HG03097 (cell line): ENCODE measurements around the gene SCRN1.
"Not testable (repeated sequence)": the region's sequence is repeated elsewhere in the genome, so short reads cannot be mapped to it uniquely, and the experiment has no call there.

Experiments
- ATAC-seq: cut with Tn5 transposase; IDR thresholded peaks from one replicate; pipeline ENCODE4 v1.9.1; 2021; ENCODE audit not compliant: unreplicated experiment, low FRiP score

SCRN1 gene

DNA sequence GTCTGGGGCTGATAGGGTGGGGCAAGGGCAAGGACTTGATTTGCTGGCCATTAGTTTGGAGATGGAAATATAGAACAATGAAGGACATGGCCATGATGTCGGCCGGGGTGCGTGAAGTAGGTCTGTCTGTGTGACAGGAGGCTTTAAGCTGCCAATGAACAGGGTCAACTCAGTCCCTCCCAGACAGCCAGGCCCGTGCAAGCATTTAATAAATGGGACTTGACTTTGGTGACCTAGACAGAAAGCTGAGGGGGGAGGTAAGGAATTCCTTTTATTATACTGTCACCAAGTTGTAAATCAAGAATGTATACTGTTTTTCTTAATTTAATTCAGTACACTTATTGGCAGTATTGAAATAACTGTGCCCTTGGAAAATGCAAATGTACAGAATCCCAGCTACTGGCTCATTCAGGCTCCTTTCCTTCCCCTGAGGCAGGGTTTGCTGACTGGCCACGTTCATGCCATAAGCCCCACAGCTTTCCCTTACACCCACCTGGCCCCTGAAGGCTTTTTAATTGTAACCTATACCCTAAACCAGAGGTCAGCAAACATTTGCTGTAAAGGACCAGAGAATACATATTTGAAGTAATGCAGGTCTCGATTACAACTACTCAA, 96.1 kb downstream of the SCRN1 start:
- ATAC-seq, result no peak

- no peak for ATAC-seq
Observed at GRCh38 chr7:29892231-29892630, 97.4 kb downstream of the SCRN1 start.

- ATAC-seq, result no peak
Observed at GRCh38 chr7:29891766-29892165, 97.8 kb downstream of the SCRN1 start.

GRCh38 chr7:29890786-29891185, 98.8 kb downstream of the SCRN1 start:
- not testable (repeated sequence) for ATAC-seq

- no peak for ATAC-seq
Observed at GRCh38 chr7:29890251-29890650, 99.3 kb downstream of the SCRN1 start.

GRCh38 chr7:29889288-29889687, 100.3 kb downstream of the SCRN1 start:
- ATAC-seq, result no peak

DNA sequence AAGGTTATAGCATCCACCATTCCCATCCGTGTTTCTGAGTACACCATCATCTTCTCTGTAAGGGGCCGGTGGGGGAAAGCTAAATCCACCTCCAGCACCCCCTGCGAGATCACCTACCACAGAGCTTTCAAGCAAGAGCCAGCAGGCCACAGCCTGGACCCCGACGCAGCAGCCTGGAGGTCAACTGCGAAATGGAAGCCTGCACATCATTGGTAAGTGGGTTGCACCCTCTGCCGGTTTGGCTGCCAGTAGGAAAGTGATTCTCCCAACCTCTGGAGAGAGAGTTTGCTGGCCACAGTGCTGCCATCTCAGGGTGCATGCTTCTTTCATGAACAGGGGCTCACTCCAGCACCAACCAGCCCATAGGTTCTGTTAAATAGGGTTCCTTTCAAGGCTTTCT, 101.6 kb downstream of the SCRN1 start:
- ATAC-seq, result no peak

- ATAC-seq, result no peak
Observed at GRCh38 chr7:29886827-29887226, 102.8 kb downstream of the SCRN1 start.

DNA sequence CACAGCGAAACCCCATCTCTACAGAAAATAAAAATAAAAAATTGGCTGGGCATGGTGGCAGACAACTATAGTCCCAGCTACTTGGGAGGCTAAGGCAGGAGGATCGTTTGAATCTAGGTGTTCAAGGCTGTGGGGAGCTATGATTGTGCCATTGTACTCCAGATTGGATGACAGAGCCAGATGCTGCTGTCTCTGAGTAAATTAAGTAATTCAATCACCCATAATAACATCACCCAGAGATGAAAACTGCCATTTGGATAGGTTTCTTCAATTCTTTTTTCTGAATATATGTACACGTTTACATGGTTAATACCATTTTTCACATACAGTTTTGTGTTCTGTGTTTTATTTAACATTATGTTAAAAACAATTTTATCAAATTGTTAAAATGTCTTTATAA, 104.0 kb downstream of the SCRN1 start:
- no peak for ATAC-seq

DNA sequence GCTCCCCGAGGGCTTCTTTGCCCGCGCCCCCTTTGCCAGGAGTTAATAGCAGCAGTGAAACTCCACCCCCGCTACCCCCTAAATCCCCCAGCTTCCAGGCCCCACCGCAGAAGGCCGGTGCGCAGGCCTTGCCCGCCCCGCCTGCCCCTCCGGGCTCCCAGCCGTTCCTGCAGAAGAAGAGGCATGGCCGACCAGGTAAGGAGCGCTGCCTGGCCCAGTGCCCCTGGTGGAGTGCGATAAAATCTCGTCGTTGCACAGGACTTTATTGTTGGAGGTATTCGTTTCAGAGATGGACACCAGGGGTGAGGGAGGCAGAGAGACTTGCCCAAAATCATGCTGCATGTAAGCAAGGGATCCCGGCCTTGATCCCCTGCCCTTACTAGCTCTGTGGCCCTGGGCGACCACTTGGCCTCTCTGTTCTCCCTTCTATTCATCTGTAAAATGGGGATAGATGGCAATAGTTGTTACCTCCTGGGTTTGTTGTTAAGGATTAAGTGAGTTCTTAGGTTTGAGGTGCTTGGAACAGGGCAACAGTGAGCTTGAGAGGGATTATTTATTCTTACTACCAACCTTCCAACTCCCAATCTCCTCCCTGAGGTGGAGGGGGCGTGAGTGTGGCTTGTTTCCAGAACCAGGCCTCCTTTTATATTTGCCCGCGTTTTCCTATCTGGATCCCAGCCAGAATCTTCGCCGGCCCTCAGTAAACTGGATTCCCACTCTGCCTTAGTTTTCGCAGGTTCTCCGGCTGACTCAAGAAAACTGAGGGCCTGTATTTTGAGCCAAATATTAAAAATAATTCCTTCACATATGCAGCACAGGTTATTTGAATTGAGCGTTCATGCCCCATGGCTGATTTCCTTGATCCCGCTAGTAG, 105.0 kb downstream of the SCRN1 start:
- ATAC-seq, result no peak

GRCh38 chr7:29883462-29884398, 105.9 kb downstream of the SCRN1 start:
- ATAC-seq, result no peak

GRCh38 chr7:29882481-29882880, 107.1 kb downstream of the SCRN1 start:
- no peak for ATAC-seq

DNA sequence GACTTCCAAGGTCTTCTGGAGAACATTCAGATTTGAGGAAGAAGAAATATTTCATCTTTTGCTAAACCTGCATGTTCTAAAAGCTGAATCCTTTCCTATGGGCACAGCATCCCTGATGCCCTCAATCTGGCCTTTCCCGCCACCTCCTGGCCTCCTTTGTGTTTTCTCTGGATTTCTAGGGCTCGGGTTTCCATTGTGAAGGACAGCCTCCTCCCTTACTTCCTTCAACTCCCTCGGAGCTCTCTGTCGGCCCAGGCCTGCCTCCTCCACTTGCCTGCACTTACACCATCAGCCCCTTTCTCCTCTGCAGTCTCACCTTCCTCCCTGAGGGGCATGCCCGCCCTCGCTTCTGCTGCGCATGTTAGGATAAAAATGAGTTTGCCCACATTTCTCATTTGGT, 107.9 kb downstream of the SCRN1 start:
- ATAC-seq, result no peak

DNA sequence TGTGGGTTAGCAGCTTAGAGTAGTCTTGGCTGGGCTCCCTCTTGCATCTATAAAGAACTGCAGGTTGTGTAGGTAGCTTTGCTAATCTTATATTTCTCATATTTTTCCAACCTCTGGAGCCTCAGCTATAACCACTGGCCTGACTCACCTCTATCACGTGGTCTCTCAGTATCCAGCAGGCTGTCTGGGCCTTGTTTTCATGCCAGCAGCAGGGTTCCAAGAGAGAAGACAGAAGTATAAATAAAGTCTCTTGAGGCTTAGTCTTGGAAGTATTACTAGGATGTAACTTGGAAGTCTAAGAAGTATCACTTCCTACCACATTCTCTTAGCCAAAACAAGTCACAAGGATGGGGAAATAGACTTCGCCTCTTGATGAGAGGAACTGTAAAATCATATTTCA, 110.0 kb downstream of the SCRN1 start:
- ATAC-seq, result no peak

DNA sequence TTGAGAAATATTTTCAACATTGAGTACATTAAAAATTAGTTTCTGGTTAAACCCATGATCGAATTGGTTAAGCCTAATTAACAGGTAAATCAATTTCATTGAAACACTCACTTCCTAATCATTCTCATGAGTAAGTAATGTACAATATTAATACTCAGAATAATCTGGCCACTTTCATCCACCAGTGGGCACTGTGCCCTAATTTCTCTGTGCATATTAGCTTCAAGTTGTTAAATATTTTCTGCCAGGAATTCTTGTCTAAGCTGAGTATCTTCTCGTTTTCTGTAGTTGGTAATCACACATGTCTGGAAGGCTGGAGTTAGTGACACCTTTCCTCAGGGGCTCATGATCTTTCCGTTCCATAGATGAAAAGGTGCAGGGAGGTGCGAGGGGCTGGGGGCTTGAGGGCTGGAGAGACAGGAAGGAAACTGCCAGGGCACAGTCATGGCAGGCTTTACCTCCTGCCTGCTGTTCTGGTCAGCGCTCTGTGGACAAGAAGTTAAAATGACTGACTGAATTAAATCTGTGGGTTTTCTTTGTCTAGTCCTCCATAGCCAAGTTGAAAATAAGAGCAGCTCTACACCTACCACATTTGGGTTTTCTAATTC, 111.4 kb downstream of the SCRN1 start:
- ATAC-seq, result no peak

DNA sequence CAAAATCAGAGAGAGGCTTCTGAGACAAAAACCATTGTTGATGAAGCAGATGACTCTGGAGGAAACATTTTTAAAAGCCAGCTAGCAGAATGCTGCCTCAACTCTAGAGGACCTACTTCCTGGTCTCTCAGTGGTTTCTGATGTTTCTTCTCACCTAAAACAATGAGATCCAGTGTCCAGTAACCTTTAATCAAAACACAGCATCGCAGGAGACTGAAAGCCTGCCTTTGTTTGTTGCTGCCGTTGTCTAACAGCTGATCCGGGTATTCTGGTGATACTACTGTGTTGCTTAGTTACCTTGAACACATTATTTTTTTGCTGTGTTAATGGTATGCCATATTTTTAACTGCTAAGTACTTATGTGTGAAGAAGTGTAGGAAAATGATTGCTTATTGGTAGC, 112.4 kb downstream of the SCRN1 start:
- ATAC-seq, result no peak

GRCh38 chr7:29875741-29876140, 113.9 kb downstream of the SCRN1 start:
- ATAC-seq, result no peak

DNA sequence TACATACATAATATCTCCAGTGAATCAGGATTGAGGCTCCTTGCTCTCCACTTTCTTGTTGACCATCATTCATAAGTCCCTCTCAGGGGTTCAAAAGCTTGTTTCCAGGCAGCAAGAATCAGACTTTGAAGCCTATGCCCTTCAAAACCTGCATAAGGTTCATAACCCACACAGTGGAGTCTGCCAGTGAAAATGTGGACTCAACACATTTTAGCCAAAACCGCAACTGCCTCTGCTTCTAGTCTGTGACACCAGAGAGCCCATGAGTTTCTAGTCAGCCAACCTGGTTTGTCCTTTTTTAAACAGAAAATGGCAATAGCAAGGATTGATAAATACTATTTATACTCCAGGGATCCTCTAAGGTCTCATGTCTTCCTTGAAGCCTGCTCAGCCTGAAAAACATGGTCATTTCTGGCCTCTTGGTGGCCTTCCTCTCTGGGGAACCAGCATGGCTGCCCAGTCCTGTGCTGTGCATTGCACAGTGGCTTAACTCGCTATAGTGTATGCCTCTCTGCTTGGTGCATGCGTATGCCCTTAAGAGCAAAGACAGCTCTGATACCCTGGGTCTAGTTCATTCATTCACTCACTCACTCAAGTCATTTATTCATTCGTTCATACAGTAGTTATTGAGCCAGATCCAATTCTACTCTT, 115.8 kb downstream of the SCRN1 start:
- ATAC-seq, result no peak

GRCh38 chr7:29871787-29872398, 117.7 kb downstream of the SCRN1 start:
- no peak for ATAC-seq
